Stomach (tissue), 9 donors: ENCODE data around the gene SOX15. TPM values are rescaled to one million over a fixed set of nuclear protein-coding genes. Genes with fewer than 3 reads are reported as not detected.

Experiments used
- DNase-seq, 2 donors: peaks; one replicate each; pipeline versions ENCODE4 v3.0.0 to v3.0.0-alpha.2; 2013 to 2019
- H3K27ac ChIP-seq, 5 donors: fragments of 200-600 bp in 4 of 5; sonication (generic) in 4 of 5; one replicate each; pipeline ENCODE4 v1.5.1; 2013 to 2019; ENCODE audit warnings: mild to moderate bottlenecking in 1 of 5, moderate library complexity in 1 of 5
- H3K27me3 ChIP-seq, 3 donors: fragments of 200-600 bp; sonication (generic); one replicate each; pipeline ENCODE4 v1.5.1; 2017 to 2019; ENCODE audit warnings: mixed run types in 1 of 3
- H3K36me3 ChIP-seq, 4 donors: fragments of 200-600 bp; sonication (generic); 1 replicate in 3 of 4; 2 replicates in 1 of 4; pipeline ENCODE4 v1.5.1; 2016 to 2019
- H3K4me1 ChIP-seq, 4 donors: fragments of 200-600 bp; sonication (generic); one replicate each; pipeline ENCODE4 v1.5.1; 2016 to 2019
- H3K4me3 ChIP-seq, 4 donors: fragments of 200-600 bp; sonication (generic) in 3 of 4; one replicate each; pipeline ENCODE4 v1.5.1; 2016 to 2019; ENCODE audit warnings: mild to moderate bottlenecking in 1 of 4
- H3K9me3 ChIP-seq, 4 donors: fragments of 200-600 bp; sonication (generic); one replicate each; pipeline ENCODE4 v1.5.1; 2016 to 2019
- CTCF ChIP-seq, 7 experiments: fragments of 450-650 bp in 4 of 7; fragments of 200-600 bp in 3 of 7; sonication (generic) in 3 of 7; IDR thresholded peaks; one replicate each; pipeline ENCODE4 v1.5.1; 2016 to 2019; ENCODE audit warnings: antibody characterized with exemption in 7 of 7, control low read depth in 2 of 7, mild to moderate bottlenecking in 1 of 7
- EP300 ChIP-seq: sonication (generic); formaldehyde crosslinking; IDR thresholded peaks from one replicate; pipeline ENCODE4 v1.6.1; 2017; ENCODE audit warnings: antibody characterized with exemption
- POLR2A ChIP-seq, 4 donors: fragments of 450-650 bp; IDR thresholded peaks; one replicate each; pipeline ENCODE4 v1.6.1; 2016; ENCODE audit warnings: antibody characterized with exemption in 4 of 4, control low read depth in 2 of 4, mild to moderate bottlenecking in 1 of 4, moderate library complexity in 1 of 4
- POLR2AphosphoS5 ChIP-seq, 3 donors: sonication (generic); formaldehyde crosslinking; IDR thresholded peaks; one replicate each; pipeline ENCODE4 v1.6.1; 2016; ENCODE audit warnings: antibody characterized with exemption in 3 of 3
- WGBS, 5 donors: extraction: QIAGEN DNeasy Blood & Tissue Kit in 3 of 5; methylation state at CpG; one replicate each; pipeline versions ENCODE4 v1.1.5 to v1.1.7; 2013 to 2018; 5-methylcytosine and 5-hydroxymethylcytosine counted together
- intact Hi-C: fragments of 100-400 bp; cut with DNase I; formaldehyde crosslinking; loops from one replicate; pipeline ENCODE4 v1.15.1; 2023; ENCODE audit warnings: low total_unique reads
- polyA plus RNA-seq, 3 donors: library from polyadenylated mRNA; stranded (reverse); fragments of 200-250 nt; gene quantifications; one replicate each; pipeline ENCODE4 v1.2.3, GENCODE V29; 2013
- total RNA-seq, 5 donors: library from RNA; depleted of rRNA; stranded (reverse); fragments of >200 nt; gene quantifications; one replicate each; pipeline versions ENCODE4 v1.1.0 to v1.2.3, GENCODE V29; 2014 to 2016
- donor health status: healthy with polysubstance abuse.
- donor health status: Bipolar disorder and iron deficiency.
- donor health status: healthy.

SOX15 gene
- total and polyA plus RNA-seq, 8 donors: 0.76 to 48.1 (median 1.3) TPM; not detected in 4

GRCh38 chr17:7590743-7591142 is 849 bp upstream of the SOX15 start:
- H3K27me3 ChIP-seq: no peaks in the 10 kb centered on the region
- peaks cover 14 to 50% (median 38%) of the 10 kb centered on the region in 4 donors for H3K4me1 ChIP-seq
- TF ChIP-seq CTCF (IDR thresholded peaks at IDR 0.05): no peak
- no peak for TF ChIP-seq POLR2AphosphoS5 (IDR thresholded peaks at IDR 0.05)
- TF ChIP-seq EP300: no peak
- no peak for TF ChIP-seq POLR2A (IDR thresholded peaks at IDR 0.05)
- WGBS, 5 donors: 72 to 86% (median 76%) methylated on average over 4 of the region's 4 CpGs
- intact Hi-C loops: no loop called here
- no peak for DNase-seq
- no peaks in the 10 kb centered on the region for H3K9me3 ChIP-seq
- peaks cover 47 to 96% (median 83%) of the 10 kb centered on the region in 4 donors for H3K36me3 ChIP-seq
- no peak overlapping the region for H3K4me3 ChIP-seq
- H3K27ac ChIP-seq: peak overlapping the region in 1 of 5 donors; percentile 10

- peak; percentile 86 to 95 for DNase-seq
- 16 to 27% (median 18%) methylated on average over 20 to 56 of the region's 56 CpGs for WGBS, 5 donors
- intact Hi-C loops: no loop called here
- Histone ChIP-seq H3K27me3 (no peaks in the 10 kb centered on the region), H3K4me3 (peak overlapping the region; percentile 38 to 55 (median 44)), H3K36me3 (peaks cover 33 to 82% (median 69%) of the 10 kb centered on the region in 4 donors), H3K9me3 (no peaks in the 10 kb centered on the region), H3K4me1 (peaks cover 22 to 64% (median 52%) of the 10 kb centered on the region in 4 donors), H3K27ac (peak overlapping the region; percentile 10 to 83 (median 59))
- TF ChIP-seq POLR2A (IDR thresholded peaks at IDR 0.05) (no peak), EP300 (no peak), CTCF (IDR thresholded peaks at IDR 0.05) (peak in 5 of 7 experiments; percentile 72 to 90 (median 84)), POLR2AphosphoS5 (IDR thresholded peaks at IDR 0.05) (peak; percentile 37 to 78 (median 47))
Observed at GRCh38 chr17:7589204-7589868, 558 bp downstream of the SOX15 start.

- peak overlapping the region; percentile 38 to 55 (median 44) for H3K4me3 ChIP-seq
- H3K9me3 ChIP-seq: no peaks in the 10 kb centered on the region
- WGBS, 5 donors: 64 to 84% (median 75%) methylated on average over 17 to 30 of the region's 30 CpGs
- no peak for TF ChIP-seq POLR2AphosphoS5 (IDR thresholded peaks at IDR 0.05)
- no peak for TF ChIP-seq POLR2A (IDR thresholded peaks at IDR 0.05)
- TF ChIP-seq CTCF (IDR thresholded peaks at IDR 0.05): no peak
- TF ChIP-seq EP300: no peak
- H3K4me1 ChIP-seq: peaks cover 23 to 66% (median 55%) of the 10 kb centered on the region in 4 donors
- intact Hi-C loops: no loop called here
- no peaks in the 10 kb centered on the region for H3K27me3 ChIP-seq
- DNase-seq: no peak
- peaks cover 27 to 75% (median 62%) of the 10 kb centered on the region in 4 donors for H3K36me3 ChIP-seq
- H3K27ac ChIP-seq: peak overlapping the region; percentile 10 to 83 (median 59)
Observed at GRCh38 chr17:7588553-7589203, 1.2 kb downstream of the SOX15 start.

DNA sequence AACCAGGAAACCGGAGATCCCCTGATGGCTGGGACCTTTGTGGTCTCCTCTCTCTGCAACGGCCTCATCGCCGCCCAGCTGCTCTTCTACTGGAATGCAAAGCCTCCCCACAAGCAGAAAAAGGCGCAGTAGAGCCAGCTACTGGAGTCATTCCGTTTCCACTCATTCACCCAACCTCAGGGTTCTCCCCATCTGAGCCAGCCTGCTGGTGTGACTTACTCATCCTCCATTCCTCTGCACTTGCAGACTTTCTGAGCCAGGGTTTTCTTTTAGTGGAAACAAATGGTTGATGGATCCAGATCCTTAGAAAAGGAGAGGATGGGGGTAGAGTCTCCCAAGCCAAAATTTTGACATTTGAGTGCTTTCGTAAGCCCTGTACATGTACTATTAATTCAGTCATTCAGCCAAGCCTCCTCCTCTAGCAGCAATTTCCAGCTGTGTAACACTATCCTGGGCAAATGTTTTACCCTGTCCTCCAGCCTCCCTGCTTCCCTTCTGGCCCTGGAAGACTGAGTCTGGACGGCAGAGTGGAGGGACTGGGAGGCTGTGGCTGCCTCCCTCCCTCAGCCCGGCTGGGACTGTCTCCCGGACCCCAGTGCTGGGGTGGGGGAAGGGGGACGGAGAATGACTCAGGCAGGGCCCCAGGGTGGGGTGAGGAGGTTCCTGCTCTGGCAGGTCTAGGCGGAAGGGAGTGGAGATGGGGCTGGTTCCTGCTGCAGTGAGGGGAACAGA is 2.3 kb downstream of the SOX15 start:
- H3K4me3 ChIP-seq: no peak overlapping the region
- no peaks in the 10 kb centered on the region for H3K27me3 ChIP-seq
- H3K9me3 ChIP-seq: no peaks in the 10 kb centered on the region
- peak overlapping the region in 4 of 5 donors; percentile 34 to 83 (median 62) for H3K27ac ChIP-seq
- H3K4me1 ChIP-seq: peaks cover 31 to 74% (median 64%) of the 10 kb centered on the region in 4 donors
- H3K36me3 ChIP-seq: peaks cover 16 to 64% (median 51%) of the 10 kb centered on the region in 4 donors
- TF ChIP-seq POLR2AphosphoS5 (IDR thresholded peaks at IDR 0.05) (no peak), CTCF (IDR thresholded peaks at IDR 0.05) (no peak), POLR2A (IDR thresholded peaks at IDR 0.05) (no peak), EP300 (no peak)
- WGBS, 5 donors: 60 to 74% (median 73%) methylated on average over 12 of the region's 12 CpGs
- intact Hi-C loops: no loop called here
- peak in 1 of 2 donors; percentile 66 for DNase-seq
